ENCODE measurements around the gene TTYH3.

The TTYH3 gene

GRCh38 chr7:2649139-2649838 lies 17.5 kb downstream of the TTYH3 start:
- DNase-seq = no peak

DNA sequence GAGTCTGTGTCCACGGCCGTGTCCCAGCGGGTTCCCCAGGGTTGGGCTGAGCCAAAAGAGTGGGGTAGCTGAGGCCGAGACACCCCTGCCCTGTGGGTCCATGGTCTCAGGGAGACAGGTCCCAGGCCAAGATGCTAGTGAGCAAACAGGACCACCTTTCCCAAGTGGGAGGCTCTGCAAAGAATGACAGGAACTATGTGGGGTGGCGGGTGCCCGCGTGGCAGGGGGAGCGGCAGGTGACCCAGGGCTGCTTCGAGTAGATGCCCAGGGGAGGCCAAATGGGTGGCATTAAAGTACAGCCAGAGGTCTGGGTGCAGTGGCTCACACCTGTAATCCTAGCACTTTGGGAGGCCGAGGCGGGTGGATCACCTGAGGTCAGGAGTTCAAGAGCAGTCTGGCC lies 18.2 kb downstream of the TTYH3 start:
- DNase-seq = no peak

DNA sequence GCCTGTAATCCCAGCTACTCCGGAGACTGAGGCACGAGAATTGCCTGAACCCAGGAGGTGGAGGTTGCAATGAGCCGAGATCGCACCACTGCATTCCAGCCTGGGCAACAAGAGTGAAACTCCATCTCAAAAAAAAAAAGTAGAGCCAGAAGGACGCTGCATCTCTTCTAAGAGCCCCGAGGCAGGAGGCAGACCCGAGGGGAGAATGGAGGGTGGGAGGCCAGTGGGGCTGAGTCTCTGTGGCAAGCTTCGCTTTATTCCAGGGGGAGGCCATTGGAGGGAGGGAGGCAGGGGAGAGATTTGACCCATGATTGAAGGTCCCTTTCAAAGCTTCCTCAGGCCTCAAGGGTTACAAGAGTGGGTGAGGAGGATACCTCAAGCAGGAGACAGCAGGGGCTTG lies 18.7 kb downstream of the TTYH3 start:
- DNase-seq = no peak

- no peak for DNase-seq
These were observed 19.6 kb downstream of the TTYH3 start for GRCh38 chr7:2651336-2651735.

DNA sequence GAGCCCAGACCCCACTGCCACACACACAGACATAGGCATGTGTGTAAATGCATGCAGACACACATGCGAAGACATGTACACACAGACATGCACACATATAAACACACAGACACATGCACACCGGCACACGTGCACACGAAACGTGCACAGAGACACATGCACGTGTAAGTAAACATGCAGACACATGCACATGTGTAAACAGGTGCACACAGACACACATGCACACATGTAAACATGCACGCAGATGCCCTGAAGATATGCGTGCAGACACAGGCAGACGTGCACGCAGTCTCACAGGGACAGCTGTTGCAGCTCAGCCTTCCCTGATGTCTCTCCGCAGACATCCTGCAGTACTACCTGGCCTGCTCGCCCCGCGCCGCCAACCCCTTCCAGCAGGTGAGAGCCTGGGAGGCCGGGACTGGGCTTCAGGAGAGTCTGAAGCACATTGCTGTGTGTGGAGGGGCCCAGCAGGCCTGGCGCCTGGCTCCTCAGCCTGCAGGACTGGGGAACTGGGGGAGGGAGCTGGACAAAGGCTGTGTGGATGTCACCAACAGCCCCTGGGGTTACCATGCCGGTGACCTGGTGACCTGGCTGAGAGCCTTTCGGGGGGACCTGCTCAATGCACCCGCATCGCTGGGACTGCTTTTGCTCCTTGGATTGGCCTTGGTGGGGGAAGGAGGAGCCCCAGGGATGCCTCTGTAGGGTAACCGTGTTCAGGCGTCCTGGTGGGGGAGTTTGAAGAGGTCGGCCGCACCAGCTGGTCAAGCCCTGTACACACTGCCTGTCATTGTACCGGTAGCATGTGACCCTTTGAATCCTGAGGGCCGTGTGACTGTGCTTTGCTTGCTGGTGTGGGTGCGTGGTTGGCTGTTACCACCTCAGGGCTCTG lies 20.3 kb downstream of the TTYH3 start:
- no peak for DNase-seq

- DNase-seq = no peak
These were observed 20.9 kb downstream of the TTYH3 start for GRCh38 chr7:2652736-2653060.

- DNase-seq = no peak
These were observed 22.3 kb downstream of the TTYH3 start for GRCh38 chr7:2654059-2654458.

DNA sequence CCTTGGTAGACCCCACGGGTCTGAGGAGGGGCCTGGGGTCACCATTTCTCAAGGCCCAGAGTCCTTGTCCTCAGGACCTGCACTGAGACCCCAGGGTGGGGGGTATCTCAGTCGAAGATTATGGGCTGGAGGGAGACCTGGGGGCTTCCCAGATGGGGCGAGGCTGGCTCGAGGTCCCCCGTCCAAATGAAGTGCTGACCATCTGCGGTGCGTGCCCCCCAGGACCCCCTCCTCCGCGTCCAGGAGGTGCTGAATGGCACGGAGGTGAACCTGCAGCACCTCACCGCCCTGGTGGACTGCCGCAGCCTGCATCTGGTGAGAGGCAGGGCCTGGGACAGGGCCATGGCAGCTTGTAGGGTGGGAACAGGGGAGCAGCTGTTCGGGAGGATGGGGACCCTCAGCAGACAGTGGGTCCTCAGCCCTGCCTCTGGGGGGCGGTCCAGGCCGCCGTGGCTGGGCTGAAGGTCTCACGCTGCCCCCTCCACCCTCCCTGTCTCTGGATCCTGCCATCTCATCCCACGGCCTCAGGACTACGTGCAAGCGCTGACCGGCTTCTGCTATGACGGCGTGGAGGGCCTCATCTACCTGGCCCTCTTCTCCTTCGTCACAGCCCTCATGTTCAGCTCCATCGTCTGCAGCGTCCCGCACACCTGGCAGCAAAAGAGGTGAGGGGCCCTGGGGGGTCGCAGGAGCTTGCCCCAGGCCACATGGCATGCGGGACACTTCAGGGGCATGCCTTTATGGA lies 24.3 kb downstream of the TTYH3 start:
- DNase-seq = no peak

- no peak for DNase-seq
These were observed 25.4 kb downstream of the TTYH3 start for GRCh38 chr7:2657208-2657607.

DNA sequence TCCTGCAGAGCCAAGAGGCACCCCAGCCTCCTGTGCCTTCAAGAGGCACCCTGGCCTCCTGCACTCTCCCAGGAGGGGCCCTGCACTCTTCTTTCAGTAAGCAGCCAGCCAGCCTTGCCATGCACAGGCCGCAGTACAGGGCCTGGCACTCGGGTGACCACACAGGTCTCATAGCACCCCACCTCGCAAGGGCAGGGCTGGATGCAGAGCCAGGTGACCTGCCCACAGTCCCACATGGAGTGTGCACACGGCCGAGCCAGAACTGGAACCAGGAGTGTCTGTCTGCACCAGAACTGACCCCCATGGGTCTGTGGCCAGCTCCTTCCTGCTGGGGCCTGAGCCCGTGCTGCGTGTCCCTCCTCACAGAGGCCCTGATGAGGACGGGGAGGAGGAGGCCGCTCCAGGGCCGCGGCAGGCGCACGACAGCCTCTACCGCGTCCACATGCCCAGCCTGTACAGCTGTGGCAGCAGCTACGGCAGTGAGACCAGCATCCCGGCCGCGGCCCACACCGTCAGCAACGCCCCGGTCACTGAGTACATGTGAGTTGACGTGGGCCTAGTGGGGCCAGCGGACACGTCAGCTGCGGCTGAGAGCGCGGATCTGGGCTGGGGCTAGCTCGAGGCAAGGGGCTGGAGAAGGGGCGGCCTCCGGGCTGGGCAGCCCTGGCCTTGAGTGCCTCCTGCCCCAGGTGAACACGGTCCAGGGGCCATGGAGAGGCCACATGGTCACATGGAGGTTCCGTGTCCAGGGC lies 26.3 kb downstream of the TTYH3 start:
- no peak for DNase-seq

DNA sequence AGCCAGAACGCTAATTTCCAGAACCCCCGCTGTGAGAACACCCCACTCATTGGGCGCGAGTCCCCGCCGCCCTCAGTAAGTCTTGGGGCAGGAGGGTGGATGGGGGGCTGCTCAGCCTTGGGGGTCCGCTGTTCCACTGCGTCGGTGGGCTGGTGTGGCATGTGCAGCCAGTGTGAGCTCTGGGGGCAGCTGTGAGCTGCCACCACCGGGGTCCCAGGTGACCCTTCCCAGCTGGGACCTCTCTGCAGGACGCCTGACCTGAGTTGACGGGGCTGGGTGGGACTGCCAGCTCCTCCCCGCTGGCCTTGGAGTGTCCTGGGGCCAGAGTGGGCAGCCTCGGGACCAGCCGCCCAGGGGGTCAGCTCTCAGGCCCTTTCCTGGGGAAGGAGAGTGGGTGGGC lies 27.2 kb downstream of the TTYH3 start:
- DNase-seq = no peak

DNA sequence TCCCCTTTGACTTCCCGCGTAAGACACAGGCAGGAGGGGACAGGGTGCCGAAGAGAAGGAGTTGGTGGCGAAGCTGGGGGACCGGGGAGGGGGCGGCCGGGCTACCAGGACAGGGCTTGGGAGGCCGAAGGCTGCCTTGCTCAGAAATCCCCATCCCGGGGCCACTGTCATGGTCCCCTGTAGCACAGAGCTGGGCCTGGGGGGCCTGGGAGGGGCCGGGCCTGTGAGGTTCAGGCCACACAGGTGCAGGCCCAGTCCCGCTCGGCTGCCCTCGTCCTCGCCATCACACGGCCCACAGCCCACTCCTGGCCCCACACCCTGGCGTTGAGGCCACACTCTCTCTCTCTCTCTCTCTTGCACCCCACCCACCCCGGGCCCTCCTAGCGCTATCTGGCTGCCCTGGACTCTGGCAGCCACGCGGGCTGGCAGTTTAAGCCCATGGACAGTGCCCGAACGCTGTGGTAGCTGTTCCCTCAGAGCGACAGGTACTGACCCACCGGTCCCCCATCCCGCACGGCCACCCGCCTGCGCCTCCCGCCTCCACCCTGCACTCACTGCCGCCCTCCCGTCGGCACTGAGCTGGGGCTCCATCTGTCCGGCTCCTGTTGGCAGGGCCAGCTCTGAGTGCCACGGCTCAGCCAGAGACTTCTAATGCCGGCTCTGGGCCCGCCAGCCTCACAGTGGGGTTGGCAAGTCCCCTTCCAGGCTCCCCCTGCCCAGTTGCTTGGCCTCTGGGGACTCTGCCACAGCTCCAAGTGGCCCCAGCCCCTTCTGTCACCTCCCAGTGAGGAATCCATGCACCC lies 28.0 kb downstream of the TTYH3 start:
- no peak for DNase-seq

- DNase-seq = no peak
These were observed 28.7 kb downstream of the TTYH3 start for GRCh38 chr7:2660359-2661095.

DNA sequence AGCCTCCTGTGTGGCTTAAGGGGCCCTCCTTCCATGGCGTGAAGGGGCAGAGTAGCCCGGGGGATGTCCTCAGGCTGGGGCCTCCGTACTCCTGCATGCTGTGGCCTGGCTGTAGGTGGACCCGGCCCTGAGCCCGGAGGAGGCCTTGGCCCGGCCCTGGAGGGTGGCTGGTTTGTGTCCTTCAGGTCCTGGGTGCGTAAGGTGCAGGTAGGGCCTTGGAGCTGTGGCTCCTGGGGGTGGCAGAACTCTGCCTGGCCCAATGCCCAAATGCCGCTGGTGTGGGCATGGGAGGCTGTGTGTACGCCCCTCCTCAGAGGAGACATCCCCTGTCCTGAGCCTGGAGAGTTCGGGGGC lies 29.3 kb downstream of the TTYH3 start:
- no peak for DNase-seq

DNA sequence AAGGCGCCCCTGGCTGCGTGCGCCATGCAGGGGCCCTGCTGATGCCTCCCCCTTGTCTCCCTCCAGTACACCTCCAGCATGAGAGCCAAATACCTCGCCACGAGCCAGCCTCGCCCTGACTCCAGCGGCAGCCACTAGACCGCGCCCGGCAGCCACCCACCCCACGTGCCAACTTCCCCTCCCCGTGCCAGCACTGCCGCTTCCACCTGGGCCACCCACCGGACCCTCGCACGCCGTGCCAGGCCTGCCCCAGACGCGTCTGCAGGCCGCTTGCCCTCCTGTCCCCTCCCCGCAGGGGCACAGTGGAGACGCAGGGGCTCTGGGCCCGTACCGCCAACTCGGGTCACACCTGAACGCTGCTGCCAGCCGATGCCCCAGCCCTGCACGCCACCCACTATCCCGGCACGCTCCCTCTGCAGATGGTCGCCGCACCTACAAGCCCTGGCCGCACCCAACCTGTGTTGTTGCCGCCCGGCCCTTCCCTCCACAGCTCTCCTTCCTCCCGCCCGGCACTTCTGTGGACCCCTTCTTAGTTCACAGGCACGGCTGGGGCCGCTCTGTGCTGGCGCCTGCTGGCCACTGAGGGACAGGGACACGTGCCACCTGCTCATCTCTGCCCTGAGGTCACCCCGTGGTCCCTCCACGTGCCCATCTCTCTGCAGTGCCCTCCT lies 30.0 kb downstream of the TTYH3 start:
- DNase-seq = no peak

GRCh38 chr7:2662273-2663120 lies 30.7 kb downstream of the TTYH3 start:
- DNase-seq = no peak

- DNase-seq = no peak
These were observed 31.5 kb downstream of the TTYH3 start for GRCh38 chr7:2663121-2663886.

DNA sequence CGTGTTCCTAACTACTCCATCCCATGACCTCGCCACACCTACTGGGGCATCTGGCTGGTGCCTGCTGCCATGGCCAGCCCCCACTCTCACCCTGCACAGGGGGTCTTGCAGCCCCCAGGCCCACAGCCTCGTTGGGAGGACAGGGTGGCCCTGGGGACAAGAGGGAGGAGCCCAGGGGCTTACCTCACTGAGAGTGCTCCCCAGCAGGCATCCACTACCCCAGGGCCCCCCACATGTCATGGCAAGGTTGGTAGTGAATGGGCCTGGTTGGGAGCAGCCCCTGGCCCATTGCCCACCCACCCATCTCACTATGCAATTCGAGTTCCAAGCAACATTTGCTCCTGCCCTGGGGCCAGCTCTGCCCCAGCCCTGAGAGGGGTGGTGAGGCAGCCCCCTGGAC lies 32.2 kb downstream of the TTYH3 start:
- DNase-seq = no peak

DNA sequence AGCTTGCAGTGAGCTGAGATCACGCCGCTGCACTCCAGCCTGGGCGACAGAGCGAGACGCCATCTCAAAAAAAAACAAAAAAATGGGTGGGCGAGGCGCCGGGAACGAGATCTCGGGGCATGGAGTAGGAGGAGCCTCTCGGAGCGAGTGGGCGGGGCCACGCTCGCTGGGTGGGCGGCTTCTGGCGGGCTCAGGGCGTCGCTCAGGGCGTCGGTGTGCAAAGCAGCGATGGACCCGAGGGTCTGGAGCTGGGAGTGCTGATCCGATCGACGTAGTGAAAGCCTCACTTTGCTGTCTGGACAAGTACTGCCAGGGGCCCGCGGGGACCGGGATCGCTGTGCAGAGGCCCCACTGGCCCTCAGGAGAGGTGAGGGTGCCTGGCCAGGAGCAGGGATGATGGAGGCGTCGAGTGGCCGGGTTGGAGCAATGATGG lies 33.6 kb downstream of the TTYH3 start:
- DNase-seq = no peak

Measured in inflammatory macrophage (primary cell).